Measurements from ENCODE around the gene KRTAP10-1. TPM values are rescaled to one million over a fixed set of nuclear protein-coding genes. Genes with fewer than 3 reads are reported as not detected.

Gene KRTAP10-1
- total RNA-seq, 2 donors from 2014 or later: not detected

- Mint-ChIP-seq H3K4me1 (no peaks in the 10 kb centered on the region), H3K9me3 (no peaks in the 10 kb centered on the region)
- 94 to 96% methylated on average over 9 of the region's 9 CpGs for WGBS, 2 experiments (ENCODE audit: insufficient coverage in 1 of 2, insufficient read length in 1 of 2)
Observed at GRCh38 chr21:44508426-44508710, 31.6 kb downstream of the KRTAP10-1 start.

GRCh38 chr21:44507673-44508425 lies 32.1 kb downstream of the KRTAP10-1 start:
- DNase-seq: no peak
- H3K4me3 Mint-ChIP-seq: no peak overlapping the region
- H3K4me3 ChIP-seq (ENCODE audit: low read length): no peak overlapping the region
- TF ChIP-seq, protein P1, sequence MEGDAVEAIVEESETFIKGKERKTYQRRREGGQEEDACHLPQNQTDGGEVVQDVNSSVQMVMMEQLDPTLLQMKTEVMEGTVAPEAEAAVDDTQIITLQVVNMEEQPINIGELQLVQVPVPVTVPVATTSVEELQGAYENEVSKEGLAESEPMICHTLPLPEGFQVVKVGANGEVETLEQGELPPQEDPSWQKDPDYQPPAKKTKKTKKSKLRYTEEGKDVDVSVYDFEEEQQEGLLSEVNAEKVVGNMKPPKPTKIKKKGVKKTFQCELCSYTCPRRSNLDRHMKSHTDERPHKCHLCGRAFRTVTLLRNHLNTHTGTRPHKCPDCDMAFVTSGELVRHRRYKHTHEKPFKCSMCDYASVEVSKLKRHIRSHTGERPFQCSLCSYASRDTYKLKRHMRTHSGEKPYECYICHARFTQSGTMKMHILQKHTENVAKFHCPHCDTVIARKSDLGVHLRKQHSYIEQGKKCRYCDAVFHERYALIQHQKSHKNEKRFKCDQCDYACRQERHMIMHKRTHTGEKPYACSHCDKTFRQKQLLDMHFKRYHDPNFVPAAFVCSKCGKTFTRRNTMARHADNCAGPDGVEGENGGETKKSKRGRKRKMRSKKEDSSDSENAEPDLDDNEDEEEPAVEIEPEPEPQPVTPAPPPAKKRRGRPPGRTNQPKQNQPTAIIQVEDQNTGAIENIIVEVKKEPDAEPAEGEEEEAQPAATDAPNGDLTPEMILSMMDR (conservative IDR thresholded peaks at IDR 0.05): no peak
- no peaks in the 10 kb centered on the region for H3K4me1 ChIP-seq (ENCODE audit: control insufficient read depth, insufficient read depth, low read length)
- H3K27ac Mint-ChIP-seq: no peak overlapping the region
- no peaks in the 10 kb centered on the region for H3K27me3 Mint-ChIP-seq (ENCODE audit: insufficient read depth)
- H3K4me1 Mint-ChIP-seq: no peaks in the 10 kb centered on the region
- H3K9me3 Mint-ChIP-seq: no peaks in the 10 kb centered on the region
- H3K9me3 ChIP-seq (ENCODE audit: control insufficient read depth, low read length): no peaks in the 10 kb centered on the region
- H3K9ac ChIP-seq (ENCODE audit: extremely low read depth, low read length, poor library complexity, severe bottlenecking): no peak overlapping the region
- peaks cover 3% of the 10 kb centered on the region for H3K36me3 Mint-ChIP-seq (ENCODE audit: low read depth)
- no peak overlapping the region for H3K27ac ChIP-seq (ENCODE audit: low read depth, low read length)
- 94 to 95% methylated on average over 11 to 24 of the region's 26 CpGs for WGBS, 2 experiments (ENCODE audit: insufficient coverage in 1 of 2, insufficient read length in 1 of 2)
- no peaks in the 10 kb centered on the region for H3K27me3 ChIP-seq (ENCODE audit: control insufficient read depth, insufficient read depth, low read length, poor library complexity, severe bottlenecking)
- no peaks in the 10 kb centered on the region for H3K36me3 ChIP-seq (ENCODE audit: control insufficient read depth, insufficient read depth, low read length)

More at GRCh38 chr21:44508426-44508710, 31.6 kb downstream of the KRTAP10-1 start:
- Histone ChIP-seq H3K27me3 (ENCODE audit: control insufficient read depth, insufficient read depth, low read length, poor library complexity, severe bottlenecking) (no peaks in the 10 kb centered on the region), H3K27ac (ENCODE audit: low read depth, low read length) (no peak overlapping the region), H3K9me3 (ENCODE audit: control insufficient read depth, low read length) (no peaks in the 10 kb centered on the region), H3K4me1 (ENCODE audit: control insufficient read depth, insufficient read depth, low read length) (no peaks in the 10 kb centered on the region), H3K9ac (ENCODE audit: extremely low read depth, low read length, poor library complexity, severe bottlenecking) (no peak overlapping the region), H3K36me3 (ENCODE audit: control insufficient read depth, insufficient read depth, low read length) (no peaks in the 10 kb centered on the region), H3K4me3 (ENCODE audit: low read length) (no peak overlapping the region)
- Mint-ChIP-seq H3K27me3 (ENCODE audit: insufficient read depth) (no peaks in the 10 kb centered on the region), H3K27ac (no peak overlapping the region), H3K36me3 (ENCODE audit: low read depth) (peaks cover 3% of the 10 kb centered on the region), H3K4me3 (no peak overlapping the region)
- TF ChIP-seq, protein P1 (conservative IDR thresholded peaks at IDR 0.05): no peak
- no peak for DNase-seq

DNA sequence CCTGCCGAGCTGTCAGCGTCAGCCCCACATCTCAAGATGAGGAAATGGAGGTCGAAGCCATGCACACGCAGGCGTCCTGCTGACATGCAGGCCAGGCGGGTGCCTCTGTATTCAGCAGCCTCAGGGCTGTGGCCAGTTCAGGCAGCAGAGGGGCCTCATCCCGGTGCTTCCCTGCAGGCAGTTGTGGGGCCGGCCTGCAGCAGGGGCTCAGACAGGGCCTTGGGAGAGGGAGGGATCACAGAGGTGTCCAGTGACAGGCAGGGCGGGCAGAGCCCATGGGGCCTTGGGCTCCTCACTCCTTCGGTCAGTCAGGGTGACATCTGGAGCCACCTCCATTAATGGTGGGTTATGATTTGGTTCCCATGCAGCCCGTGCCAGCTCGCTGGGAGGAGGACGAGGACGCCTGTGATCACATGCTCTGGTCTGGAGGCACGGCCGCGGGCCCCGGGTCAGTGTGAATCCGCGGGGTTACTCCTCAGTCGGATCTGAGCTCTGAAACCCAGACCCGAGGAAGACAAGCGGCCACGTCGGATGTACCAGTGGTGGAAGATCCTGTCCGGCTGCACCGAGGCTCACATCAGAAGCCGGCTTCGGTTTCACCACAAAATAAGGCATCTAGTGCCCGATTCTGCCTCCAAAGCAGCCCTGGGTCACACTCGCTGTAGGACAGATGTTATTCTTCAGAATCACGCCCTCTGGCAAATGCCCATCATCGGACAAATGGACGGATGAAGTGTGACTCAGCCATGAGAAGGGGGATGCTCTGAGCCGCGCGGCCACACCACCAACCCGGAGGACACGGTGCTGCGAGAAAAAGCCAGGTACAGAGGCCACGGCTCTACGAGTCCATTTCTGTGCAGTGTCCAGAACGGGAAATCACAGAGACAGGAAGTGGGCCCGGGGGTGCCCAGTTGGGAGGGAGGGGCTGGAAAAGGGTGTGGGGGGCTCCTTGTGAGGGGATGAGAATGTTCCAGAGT lies 33.4 kb downstream of the KRTAP10-1 start:
- 93 to 95% methylated on average over 37 to 44 of the region's 44 CpGs for WGBS, 2 experiments (ENCODE audit: insufficient coverage in 1 of 2, insufficient read length in 1 of 2)
- DNase-seq: no peak
- Histone ChIP-seq H3K27me3 (ENCODE audit: control insufficient read depth, insufficient read depth, low read length, poor library complexity, severe bottlenecking) (no peaks in the 10 kb centered on the region), H3K9ac (ENCODE audit: extremely low read depth, low read length, poor library complexity, severe bottlenecking) (no peak overlapping the region), H3K36me3 (ENCODE audit: control insufficient read depth, insufficient read depth, low read length) (no peaks in the 10 kb centered on the region), H3K9me3 (ENCODE audit: control insufficient read depth, low read length) (no peaks in the 10 kb centered on the region), H3K4me3 (ENCODE audit: low read length) (no peak overlapping the region), H3K27ac (ENCODE audit: low read depth, low read length) (no peak overlapping the region), H3K4me1 (ENCODE audit: control insufficient read depth, insufficient read depth, low read length) (no peaks in the 10 kb centered on the region)
- TF ChIP-seq, protein P1 (conservative IDR thresholded peaks at IDR 0.05): no peak
- H3K4me1 Mint-ChIP-seq: no peaks in the 10 kb centered on the region
- H3K27me3 Mint-ChIP-seq (ENCODE audit: insufficient read depth): no peaks in the 10 kb centered on the region
- H3K9me3 Mint-ChIP-seq: no peaks in the 10 kb centered on the region
- peak overlapping the region; percentile 48 for H3K27ac Mint-ChIP-seq
- H3K4me3 Mint-ChIP-seq: no peak overlapping the region
- peaks cover 3% of the 10 kb centered on the region for H3K36me3 Mint-ChIP-seq (ENCODE audit: low read depth)

Measured in endodermal cell (in vitro differentiated cells).